GM19328 (cell line): ENCODE measurements around the gene PLXDC2.
"Not testable (repeated sequence)": the region's sequence is repeated elsewhere in the genome, so short reads cannot be mapped to it uniquely, and the experiment has no call there.

Source experiments
- ATAC-seq: cut with Tn5 transposase; IDR thresholded peaks from one replicate; pipeline ENCODE4 v1.9.1; 2021; ENCODE audit warnings: mild to moderate bottlenecking, moderate library complexity; ENCODE audit not compliant: unreplicated experiment

The PLXDC2 gene

DNA sequence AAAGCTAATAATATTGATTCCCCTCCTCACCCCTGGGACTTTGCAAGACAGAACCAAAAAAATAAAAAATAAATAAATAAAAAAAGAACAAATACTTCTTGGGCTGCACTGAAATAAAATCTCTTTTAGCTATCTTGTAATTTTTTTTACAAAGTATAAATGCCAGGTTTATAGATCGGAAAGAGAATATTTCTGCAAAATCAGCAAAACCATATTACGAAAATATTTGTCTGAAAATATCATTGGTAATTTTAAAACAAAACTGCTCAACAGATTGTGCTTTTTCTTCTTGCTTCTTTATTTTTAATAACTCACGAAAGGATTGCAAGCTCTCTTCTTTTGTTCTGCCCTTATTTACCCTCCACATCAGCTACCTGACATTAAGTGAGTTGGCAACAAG, 213.3 kb downstream of the PLXDC2 start:
- ATAC-seq = no peak

DNA sequence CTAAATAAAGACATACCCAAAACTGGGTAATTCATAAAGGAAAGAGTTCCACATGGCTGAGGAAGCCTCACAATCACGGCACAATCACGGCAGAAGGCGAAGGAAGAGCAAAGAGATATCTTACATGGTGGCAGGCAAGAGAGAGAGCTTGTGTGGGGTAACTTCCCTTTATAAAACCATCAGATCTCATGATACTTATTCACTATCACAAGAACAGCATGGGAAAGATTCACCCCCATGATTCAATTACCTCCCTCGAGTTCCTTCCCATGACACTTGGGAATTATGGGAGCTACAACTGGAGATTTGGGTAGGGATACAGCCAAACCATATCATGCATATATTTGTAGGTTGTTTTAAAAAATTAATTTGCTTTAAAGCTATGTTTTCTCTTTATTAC, 217.2 kb downstream of the PLXDC2 start:
- ATAC-seq = no peak

DNA sequence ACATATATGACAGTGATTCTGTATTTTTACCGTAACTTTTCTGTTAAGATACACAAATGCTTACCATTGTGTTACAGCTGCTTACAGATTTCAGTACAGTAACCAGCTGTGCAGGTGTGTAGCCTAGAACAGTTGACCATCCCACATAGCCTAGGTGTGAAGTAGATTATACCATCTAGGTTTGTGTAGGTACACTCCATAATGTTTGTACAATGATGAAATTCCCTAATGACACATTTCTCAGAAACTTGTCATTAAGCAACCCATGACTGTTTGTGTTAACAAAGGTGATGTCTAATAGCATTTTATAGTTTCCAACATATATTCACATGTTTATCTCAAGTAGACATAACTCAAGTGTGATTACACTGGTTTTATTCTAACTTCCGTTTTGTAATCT, 218.5 kb downstream of the PLXDC2 start:
- no peak for ATAC-seq

DNA sequence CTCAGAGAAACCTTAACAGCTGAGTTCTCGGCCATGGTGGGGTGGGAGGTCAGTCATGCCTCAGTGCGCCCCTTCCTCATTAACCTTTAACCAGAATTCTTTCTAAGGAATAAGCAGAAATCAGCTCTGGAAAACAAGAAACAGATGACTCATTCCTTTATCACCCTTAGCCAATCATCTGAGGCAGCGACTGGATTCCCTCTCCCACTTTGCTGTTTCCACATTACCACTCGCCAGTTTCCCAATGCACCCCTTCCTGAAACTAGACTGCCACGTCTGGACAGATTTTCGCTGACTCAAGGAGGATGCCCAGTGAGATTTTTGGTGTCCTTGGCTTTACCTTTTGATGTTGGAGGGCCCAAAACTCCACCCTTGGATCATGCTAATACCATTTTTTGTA, 223.8 kb downstream of the PLXDC2 start:
- no peak for ATAC-seq

DNA sequence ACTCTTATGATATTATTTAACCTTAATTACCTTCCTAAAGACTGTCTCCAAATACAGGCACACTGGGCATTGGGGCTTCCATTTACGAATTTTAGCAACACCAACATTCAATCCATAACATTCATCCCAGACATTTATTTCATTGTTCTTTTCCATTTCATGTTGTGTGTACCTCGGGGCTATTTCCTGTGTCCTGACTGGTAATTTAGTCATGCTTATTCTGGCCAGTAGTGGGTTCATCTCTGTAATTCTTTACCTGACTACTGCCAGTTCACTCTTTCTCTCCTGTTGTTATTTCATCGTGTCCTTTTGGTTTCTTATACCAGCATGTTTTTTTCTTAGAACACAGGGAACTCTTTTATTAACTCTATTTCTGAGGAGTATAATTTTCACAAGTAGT, 225.7 kb downstream of the PLXDC2 start:
- no peak for ATAC-seq

GRCh38 chr10:20045100-20045499, 228.9 kb downstream of the PLXDC2 start:
- ATAC-seq = not testable (repeated sequence)

DNA sequence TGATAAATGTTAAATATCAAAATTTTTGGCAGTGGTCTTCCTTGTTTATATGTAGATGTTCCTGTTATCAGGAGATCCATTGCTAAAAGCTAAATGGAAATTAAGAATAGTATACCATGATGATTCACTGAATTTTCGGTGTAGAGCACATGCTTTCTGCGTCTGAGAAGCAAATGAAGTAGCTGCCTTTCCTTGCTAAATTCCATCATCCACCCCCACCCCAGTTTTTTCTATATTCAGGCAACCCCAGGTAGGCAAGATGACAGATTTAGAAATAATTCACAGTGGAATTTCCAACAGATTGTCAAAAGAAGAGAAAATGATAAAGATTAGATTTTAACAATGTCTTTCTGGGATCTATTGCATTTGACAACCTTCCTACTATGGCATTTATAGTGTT, 231.9 kb downstream of the PLXDC2 start:
- no peak for ATAC-seq

GRCh38 chr10:20058135-20058534, 241.9 kb downstream of the PLXDC2 start:
- ATAC-seq = no peak

DNA sequence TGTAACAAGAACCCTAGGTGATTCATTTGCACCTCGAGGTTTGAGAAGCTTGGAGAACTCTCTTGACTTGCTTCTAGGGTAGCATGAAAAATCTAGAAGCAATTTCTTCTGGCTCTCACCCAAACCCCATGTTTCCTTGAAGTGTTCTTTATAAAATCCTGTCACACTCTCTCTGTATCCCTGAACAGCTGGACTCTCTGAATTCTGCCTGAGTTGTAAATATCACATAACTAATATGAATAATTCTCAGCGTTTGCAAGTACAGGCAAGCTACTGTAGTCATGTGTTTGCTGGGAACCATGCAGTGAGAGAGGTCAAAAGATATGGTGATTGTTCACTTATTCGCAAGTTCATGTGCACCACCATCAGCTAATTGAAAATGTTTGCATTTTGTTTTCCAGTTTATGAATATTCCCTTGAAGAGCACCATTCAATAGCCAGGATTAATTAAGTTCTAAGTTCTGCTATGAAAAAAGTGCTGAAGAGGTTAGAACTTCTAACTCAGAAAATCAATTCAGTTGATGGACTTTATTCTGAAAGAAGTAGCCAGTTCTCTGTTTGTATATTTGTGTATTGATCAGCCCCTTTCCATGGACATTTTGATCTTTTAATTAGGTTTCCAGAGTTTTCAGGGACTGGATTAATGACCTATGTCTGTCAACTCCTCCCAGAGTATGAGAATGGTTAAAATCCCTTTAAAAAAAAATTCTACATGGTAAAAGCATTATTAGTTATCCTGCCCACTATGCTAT, 243.0 kb downstream of the PLXDC2 start:
- ATAC-seq = no peak

DNA sequence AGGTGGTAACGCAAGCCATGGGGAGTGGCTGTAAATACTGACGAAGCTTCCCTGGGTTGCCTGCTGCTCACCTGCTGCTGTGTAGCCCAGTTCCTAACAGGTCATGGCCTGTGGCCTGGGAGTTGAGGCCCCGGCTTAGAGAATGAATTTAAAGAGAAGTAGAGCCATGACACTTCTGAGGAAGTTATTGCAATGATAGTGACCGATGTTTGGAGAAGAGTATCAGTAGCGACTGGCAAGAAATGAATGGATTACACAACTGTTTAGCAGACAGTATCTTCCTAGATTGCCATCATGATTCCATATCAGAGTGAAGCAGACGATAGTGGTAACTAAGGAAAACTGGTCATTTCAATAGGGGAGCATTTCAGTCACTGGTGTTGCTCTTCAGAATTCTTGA, 249.6 kb downstream of the PLXDC2 start:
- no peak for ATAC-seq

- ATAC-seq = no peak
Measured at GRCh38 chr10:20073167-20073566, 256.9 kb downstream of the PLXDC2 start.

GRCh38 chr10:20075713-20076112, 259.5 kb downstream of the PLXDC2 start:
- ATAC-seq = no peak

DNA sequence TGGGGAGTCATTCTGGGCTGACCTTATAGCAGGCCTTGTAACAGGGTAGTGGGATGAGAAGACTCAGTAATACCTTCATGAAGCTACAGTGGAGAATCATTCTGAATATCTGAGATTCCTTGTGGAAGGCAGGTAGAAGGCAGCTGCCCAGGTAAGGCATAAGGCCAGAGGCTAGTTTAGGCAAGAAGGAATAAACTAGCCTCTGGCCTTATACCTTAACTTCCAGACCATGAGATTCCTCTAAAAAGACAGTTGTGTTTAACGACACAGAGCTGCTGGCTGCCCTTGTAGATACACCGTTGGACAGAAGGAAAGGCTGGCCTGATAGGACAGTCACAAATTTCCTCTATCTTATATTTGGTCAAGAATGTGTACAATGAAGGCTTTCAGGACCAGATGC, 268.2 kb downstream of the PLXDC2 start:
- ATAC-seq = no peak

GRCh38 chr10:20085115-20085514, 268.9 kb downstream of the PLXDC2 start:
- ATAC-seq = no peak

DNA sequence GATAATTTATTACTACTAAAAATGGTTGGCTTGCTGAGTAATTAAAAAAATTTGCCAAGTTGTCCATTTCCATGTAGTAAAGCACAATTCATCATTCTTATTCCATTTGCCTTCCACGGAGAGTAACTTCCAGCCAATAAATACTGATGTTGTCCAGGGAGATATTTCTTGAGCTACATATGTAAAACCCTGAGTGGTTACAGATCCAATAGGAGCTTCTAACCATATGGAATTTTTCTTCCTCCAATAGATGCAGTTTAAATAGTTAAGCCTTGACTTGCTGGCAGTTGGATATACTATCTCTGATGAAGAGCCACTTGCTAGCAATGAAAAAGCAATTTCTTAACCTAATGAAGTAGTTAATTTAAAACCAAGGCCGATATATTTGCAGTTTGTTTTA, 271.1 kb downstream of the PLXDC2 start:
- ATAC-seq = no peak

GRCh38 chr10:20088061-20088701, 271.9 kb downstream of the PLXDC2 start:
- ATAC-seq = no peak

DNA sequence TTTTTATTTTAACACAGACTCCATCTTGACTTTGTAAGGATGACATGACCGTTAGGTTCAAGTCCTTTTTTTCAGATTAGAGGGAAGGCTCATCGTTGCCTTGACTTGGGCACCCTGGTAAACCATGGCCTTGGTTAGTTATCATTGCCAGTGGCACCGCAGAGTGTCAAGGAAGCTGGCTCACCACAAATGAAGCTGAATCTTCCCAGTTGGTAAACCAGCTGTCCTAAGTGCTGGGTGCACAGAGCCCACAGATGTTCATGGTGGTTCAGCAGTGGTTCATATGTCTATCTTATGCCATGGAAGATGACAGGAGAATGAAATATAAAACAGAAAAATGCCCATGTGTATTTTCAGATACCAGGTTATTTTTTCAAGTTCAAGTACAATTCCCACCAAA, 273.6 kb downstream of the PLXDC2 start:
- ATAC-seq = no peak

DNA sequence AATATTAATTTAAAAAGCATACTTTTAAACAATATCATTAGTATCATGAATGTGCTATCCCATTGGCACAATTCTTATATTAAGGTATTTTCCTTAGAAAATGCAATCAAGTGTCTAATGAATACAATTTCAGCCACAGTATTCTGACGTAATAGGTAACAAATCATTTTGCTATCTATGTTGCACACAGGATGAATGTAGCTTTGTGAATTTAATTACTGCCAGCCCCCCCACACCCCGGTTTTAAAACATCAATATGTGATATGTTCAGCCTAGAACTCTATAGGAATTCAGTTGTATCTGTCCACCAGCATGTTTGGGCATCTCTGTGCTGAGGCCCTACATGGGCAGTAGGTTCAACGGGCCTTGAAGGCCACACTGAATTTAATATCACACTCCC, 274.6 kb downstream of the PLXDC2 start:
- ATAC-seq = no peak

DNA sequence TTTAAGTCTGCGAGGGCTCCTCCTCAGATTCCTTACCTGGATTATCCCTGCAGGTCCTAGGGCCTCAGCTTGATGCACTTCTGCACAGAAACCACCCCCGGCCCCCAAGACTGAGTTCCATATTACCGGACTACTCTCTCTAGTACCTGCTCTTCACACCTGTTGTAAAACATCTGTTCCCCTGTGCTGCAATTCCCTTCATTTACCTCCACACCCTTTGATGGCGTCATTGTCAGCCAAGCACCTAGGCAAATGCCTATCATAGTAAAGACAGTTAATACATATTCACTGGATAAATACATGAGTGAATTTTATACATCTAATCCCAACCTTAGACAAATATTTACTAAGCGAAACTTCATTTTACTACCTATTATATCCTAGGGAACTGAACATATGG, 275.5 kb downstream of the PLXDC2 start:
- no peak for ATAC-seq

DNA sequence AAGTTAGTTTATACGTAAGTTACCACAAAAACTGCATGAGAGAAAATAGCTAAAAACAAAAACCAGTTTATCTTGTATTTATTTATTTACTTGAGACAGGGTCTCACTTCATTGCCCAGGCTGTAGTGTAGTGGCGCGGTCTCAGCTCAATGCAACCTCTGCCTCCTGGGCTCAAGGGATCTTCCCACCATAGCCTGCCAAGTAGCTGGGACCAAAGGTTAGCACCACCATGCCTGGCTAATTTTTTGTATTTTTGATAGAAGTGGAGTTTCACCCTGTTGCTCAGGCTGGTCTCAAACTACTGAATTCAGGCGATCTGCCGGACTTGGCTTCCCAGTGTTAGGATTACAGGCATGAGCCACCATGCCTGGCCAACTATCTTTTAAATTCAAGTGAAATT, 277.4 kb downstream of the PLXDC2 start:
- ATAC-seq = no peak

GRCh38 chr10:20094226-20094976, 278.2 kb downstream of the PLXDC2 start:
- ATAC-seq = no peak

GRCh38 chr10:20100171-20100570, 283.9 kb downstream of the PLXDC2 start:
- no peak for ATAC-seq
